HCEC 1CT (cell line): ENCODE measurements around the gene FAM120B.
"Not testable (repeated sequence)": the region's sequence is repeated elsewhere in the genome, so short reads cannot be mapped to it uniquely, and the experiment has no call there.

Experiments
- DNase-seq: peaks from one replicate; pipeline ENCODE4 v3.0.0-alpha.2; 2017

The FAM120B gene

GRCh38 chr6:170305805-170306323 lies 694 bp upstream of the FAM120B start:
- no peak for DNase-seq

GRCh38 chr6:170307080-170307545 lies 555 bp downstream of the FAM120B start:
- no peak for DNase-seq

- no peak for DNase-seq
Measured at GRCh38 chr6:170308761-170309160, 2.2 kb downstream of the FAM120B start.

GRCh38 chr6:170311696-170312095 lies 5.1 kb downstream of the FAM120B start:
- DNase-seq = no peak

GRCh38 chr6:170312876-170313275 lies 6.3 kb downstream of the FAM120B start:
- DNase-seq = no peak

GRCh38 chr6:170313716-170314295 lies 7.2 kb downstream of the FAM120B start:
- DNase-seq = no peak

GRCh38 chr6:170314983-170315382 lies 8.4 kb downstream of the FAM120B start:
- no peak for DNase-seq

GRCh38 chr6:170316071-170316470 lies 9.5 kb downstream of the FAM120B start:
- DNase-seq = no peak

- DNase-seq = no peak
Measured at GRCh38 chr6:170317076-170317475, 10.5 kb downstream of the FAM120B start.

- no peak for DNase-seq
Measured at GRCh38 chr6:170317718-170318117, 11.2 kb downstream of the FAM120B start.

GRCh38 chr6:170329321-170329720 lies 22.8 kb downstream of the FAM120B start:
- no peak for DNase-seq

GRCh38 chr6:170335199-170335598 lies 28.6 kb downstream of the FAM120B start:
- not testable (repeated sequence) for DNase-seq

GRCh38 chr6:170344631-170345576 lies 38.3 kb downstream of the FAM120B start:
- peak; percentile 53 for DNase-seq

GRCh38 chr6:170345662-170346061 lies 39.1 kb downstream of the FAM120B start:
- no peak for DNase-seq

GRCh38 chr6:170346649-170347048 lies 40.1 kb downstream of the FAM120B start:
- no peak for DNase-seq

- DNase-seq = no peak
Measured at GRCh38 chr6:170347091-170347490, 40.5 kb downstream of the FAM120B start.

GRCh38 chr6:170347975-170348374 lies 41.4 kb downstream of the FAM120B start:
- no peak for DNase-seq

GRCh38 chr6:170351456-170351855 lies 44.9 kb downstream of the FAM120B start:
- DNase-seq = not testable (repeated sequence)

GRCh38 chr6:170355190-170355589 lies 48.6 kb downstream of the FAM120B start:
- DNase-seq = not testable (repeated sequence)

GRCh38 chr6:170355661-170356060 lies 49.1 kb downstream of the FAM120B start:
- DNase-seq = no peak

GRCh38 chr6:170357812-170358211 lies 51.3 kb downstream of the FAM120B start:
- no peak for DNase-seq

- DNase-seq = no peak
Measured at GRCh38 chr6:170358496-170358895, 51.9 kb downstream of the FAM120B start.

- no peak for DNase-seq
Measured at GRCh38 chr6:170360476-170360875, 53.9 kb downstream of the FAM120B start.

- no peak for DNase-seq
Measured at GRCh38 chr6:170361335-170361734, 54.8 kb downstream of the FAM120B start.
